ENCODE data around the gene MMD. TPM values are rescaled to one million over a fixed set of nuclear protein-coding genes. Genes with fewer than 3 reads are reported as not detected.

MMD gene
- total and polyA plus RNA-seq, 9 of the 15 experiments (the other 6 are each of a cell fraction or from before 2014, with no cell fraction given): 3.1 to 18.9 (median 10.7) TPM

GRCh38 chr17:55420776-55421178 is 858 bp downstream of the MMD start (continued):
- TF ChIP-seq AFF1 (IDR thresholded peaks at IDR 0.05; ENCODE audit: low read depth in 1 of 2, partially characterized antibody in 2 of 2) (no peak), XRCC3 (IDR thresholded peaks at IDR 0.05) (no peak), GABPA (tag; conservative IDR thresholded peaks at IDR 0.05; ENCODE audit: low read depth) (0 out of 2 replicates have a peak, but pooled peaks have one; percentile 36), ZNF561 (CRISPR knock-in tag; conservative IDR thresholded peaks at IDR 0.05) (no peak), RFX1 (IDR thresholded peaks at IDR 0.05) (0 out of 2 replicates have a peak, but pooled peaks have one; percentile 8), PPARD (CRISPR knock-in tag; IDR thresholded peaks at IDR 0.05) (no peak), MEF2A (IDR thresholded peaks at IDR 0.05; ENCODE audit: control insufficient read depth, low read depth, low read length) (no peak), SRSF1 (IDR thresholded peaks at IDR 0.05; ENCODE audit: low read depth, low read length) (no peak), ZNF778 (CRISPR knock-in tag; IDR thresholded peaks at IDR 0.05) (no peak), ZFP30 (CRISPR knock-in tag; IDR thresholded peaks at IDR 0.05; ENCODE audit: borderline replicate concordance) (no peak), SMARCB1 (IDR thresholded peaks at IDR 0.05; ENCODE audit: insufficient read length, low read depth) (no peak), ZNF586 (CRISPR knock-in tag; conservative IDR thresholded peaks at IDR 0.05) (no peak), ZBTB11 (CRISPR knock-in tag; IDR thresholded peaks at IDR 0.05) (0 out of 6 replicates have a peak, but pooled peaks of 1 of the 3 experiments have one; percentile 23), CCAR2 (IDR thresholded peaks at IDR 0.05; ENCODE audit: low read depth, low read length) (no peak), CHD4 (IDR thresholded peaks at IDR 0.05; ENCODE audit: insufficient read depth, insufficient replicate concordance, low read depth, low read length, poor library complexity, severe bottlenecking) (peak; percentile 41), EWSR1 (IDR thresholded peaks at IDR 0.05; ENCODE audit: borderline replicate concordance, low read depth, partially characterized antibody) (no peak), RBFOX2 (IDR thresholded peaks at IDR 0.05; ENCODE audit: low read depth, low read length) (peak; percentile 32; the same call in 1 of the 2 replicates), ZSCAN32 (CRISPR knock-in tag; IDR thresholded peaks at IDR 0.05) (no peak), SREBF1 (IDR thresholded peaks at IDR 0.05; ENCODE audit: borderline replicate concordance, low read depth, low read length) (no peak), RBBP5 (IDR thresholded peaks at IDR 0.05; ENCODE audit: borderline replicate concordance, insufficient read depth, low read length, poor library complexity, severe bottlenecking) (peak; percentile 63), CBX1 (IDR thresholded peaks at IDR 0.05; ENCODE audit: low read depth) (no peak)

Measured in K562 (cell line).